VCaP (cell line): Measurements from ENCODE around the gene ARHGAP9.

ENCODE experiments used
- H3K27ac ChIP-seq: fragments of 450-650 bp; 2 replicates; pipeline ENCODE4 v1.5.1; 2017
- TF ChIP-seq, protein P1 (sequence below): fragments of 450-650 bp; conservative IDR thresholded peaks from 2 replicates; pipeline ENCODE4 v1.5.1; 2017; ENCODE audit warnings: mild to moderate bottlenecking, moderate library complexity

Gene ARHGAP9

DNA sequence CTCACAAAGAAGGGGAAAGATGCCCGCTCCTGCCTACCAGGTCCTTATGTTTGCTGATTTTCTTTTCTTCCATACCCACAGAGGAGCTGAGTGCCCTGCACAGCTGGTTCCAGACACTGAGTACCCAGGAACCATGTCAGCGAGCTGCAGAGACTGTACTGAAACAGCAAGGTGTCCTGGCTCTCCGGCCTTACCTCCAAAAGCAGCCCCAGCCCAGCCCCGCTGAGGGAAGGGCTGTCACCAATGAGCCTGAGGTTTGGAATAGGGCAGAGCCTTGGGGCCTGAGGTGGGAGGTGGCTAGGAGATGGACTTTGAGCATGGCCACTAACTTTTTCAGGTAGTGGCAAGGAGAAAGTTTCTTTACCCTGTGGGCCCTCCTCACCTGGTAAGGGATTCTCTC is 10.5 kb upstream of the ARHGAP9 start:
- TF ChIP-seq, protein P1, sequence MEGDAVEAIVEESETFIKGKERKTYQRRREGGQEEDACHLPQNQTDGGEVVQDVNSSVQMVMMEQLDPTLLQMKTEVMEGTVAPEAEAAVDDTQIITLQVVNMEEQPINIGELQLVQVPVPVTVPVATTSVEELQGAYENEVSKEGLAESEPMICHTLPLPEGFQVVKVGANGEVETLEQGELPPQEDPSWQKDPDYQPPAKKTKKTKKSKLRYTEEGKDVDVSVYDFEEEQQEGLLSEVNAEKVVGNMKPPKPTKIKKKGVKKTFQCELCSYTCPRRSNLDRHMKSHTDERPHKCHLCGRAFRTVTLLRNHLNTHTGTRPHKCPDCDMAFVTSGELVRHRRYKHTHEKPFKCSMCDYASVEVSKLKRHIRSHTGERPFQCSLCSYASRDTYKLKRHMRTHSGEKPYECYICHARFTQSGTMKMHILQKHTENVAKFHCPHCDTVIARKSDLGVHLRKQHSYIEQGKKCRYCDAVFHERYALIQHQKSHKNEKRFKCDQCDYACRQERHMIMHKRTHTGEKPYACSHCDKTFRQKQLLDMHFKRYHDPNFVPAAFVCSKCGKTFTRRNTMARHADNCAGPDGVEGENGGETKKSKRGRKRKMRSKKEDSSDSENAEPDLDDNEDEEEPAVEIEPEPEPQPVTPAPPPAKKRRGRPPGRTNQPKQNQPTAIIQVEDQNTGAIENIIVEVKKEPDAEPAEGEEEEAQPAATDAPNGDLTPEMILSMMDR: no peak
- peak overlapping the region; percentile 32; the same call in 1 of the 2 replicates for H3K27ac ChIP-seq

DNA sequence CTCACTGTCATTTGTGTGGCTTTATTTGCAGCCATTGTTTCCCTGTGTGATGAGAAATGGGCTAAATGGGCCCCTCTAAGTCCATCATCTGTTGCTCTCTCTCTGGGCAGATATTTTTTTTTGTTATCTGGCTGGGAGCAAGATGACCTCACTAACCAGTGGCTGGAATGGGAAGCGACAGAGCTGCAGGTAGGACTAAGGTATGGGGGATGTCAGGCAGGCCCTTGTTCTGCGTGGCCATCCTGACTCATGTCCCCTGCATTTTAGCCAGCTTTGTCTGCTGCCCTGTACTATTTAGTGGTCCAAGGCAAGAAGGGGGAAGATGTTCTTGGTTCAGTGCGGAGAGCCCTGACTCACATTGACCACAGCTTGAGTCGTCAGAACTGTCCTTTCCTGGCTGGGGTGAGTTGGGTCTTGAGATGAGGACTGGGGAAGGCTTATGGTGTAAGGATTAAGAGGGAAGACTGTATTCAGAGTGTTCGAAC is 9.5 kb upstream of the ARHGAP9 start:
- peak overlapping the region; percentile 87 for H3K27ac ChIP-seq
- TF ChIP-seq, protein P1: no peak

DNA sequence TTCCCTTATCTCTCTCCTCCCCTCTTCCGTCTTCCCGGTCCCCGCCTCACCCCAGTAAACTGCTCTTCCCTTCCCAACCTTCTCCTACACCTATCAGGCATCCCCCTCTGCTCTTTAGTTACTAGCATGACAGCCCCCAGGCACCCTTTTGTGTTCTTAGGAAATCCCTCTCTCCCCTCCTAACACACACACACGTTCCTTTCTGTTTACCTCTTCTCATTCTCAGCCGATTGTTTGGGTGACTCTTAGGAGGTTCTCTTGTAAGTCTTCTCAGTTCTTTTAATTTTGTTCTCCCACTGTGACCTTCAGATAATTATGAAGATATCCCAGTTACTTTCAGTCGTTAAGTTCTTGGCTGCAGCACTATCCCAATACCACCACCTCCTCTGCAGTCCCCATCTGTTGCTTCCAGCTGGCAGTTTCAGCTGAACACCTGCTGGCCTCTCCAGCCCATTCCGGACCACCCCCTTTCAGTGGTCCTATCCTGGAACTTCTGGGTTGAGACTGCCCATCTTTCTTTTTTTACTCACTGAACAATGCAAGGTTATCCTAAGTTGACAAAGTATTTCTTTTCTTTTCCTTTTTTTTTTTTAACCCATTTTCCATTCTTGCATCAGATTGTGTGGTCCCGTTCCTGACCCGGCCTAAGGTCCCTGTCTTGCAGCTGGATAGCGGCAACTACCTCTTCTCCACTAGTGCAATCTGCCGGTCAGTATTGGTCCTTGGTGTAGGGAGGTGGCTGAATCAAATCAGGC is 8.9 kb upstream of the ARHGAP9 start:
- peak overlapping the region; percentile 87 for H3K27ac ChIP-seq
- TF ChIP-seq, protein P1: no peak

DNA sequence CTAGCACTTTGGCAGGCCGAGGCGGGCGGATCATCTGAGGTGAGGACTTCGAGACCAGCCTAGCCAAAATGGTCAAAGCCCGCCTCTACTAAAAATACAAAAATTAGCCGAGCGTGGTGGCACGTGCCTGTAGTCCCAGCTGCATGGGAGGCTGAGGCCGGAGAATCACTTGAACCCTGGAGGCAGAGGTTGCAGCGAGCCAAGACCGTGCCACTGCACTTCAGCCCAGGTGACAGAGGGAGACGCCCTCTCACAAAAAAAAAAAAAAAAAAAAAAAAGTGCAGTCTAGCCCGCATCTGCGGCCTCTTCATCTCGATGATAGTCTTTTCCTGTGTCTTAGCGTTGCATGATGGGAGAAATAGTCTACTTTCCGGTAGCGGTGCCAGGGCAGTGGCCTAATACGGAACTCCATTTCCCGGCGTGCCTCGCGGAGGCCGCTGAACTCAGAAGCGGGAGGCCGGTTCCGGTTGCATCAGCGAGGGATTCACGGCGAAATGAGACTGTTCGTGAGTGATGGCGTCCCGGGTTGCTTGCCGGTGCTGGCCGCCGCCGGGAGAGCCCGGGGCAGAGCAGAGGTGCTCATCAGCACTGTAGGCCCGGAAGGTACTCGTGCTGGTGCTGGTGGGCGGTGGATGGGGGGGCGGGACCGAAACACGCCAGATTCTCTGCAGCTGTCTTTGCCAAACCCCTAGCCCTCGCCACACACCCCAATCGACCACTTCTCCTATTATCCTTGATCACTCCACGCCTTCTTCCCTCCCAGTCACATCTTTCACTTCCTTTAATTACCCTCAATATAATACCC is 8.1 kb upstream of the ARHGAP9 start, which contains the start of gene MARS1:
TSS of gene MARS1 (plus strand) at position 472 of the 805 bp plus-strand sequence. CDS start at position 495, 23 bp downstream.
- TF ChIP-seq, protein P1: peak; percentile 58

DNA sequence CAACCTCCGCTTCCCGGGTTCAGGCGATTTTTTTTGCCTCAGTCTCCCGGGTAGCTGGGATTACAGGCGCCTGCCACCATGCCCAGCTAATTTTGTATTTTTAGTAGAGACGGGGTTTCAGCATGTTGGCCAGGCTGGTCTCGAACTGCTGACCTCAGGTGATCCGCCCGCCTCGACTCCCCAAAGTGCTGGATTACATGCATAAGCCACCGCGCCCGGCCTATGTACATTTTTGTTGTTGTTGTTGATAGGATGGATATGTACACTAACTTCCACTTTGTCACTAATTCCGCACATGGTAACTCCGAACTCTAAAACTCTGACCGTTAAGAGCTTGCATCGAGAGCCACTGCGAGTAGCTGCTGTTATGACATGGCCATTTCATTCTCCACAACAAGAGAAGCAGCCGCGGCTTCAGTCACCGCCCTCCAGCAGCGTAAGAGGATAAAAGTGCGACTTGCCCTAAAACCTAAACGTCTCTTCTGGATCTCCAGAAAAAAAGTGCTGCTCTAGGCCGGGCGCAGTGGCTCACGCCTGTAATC is 7.5 kb upstream of the ARHGAP9 start:
- H3K27ac ChIP-seq: peak overlapping the region; percentile 87
- TF ChIP-seq, protein P1: no peak

More for the DNA sequence above, 8.1 kb upstream of the ARHGAP9 start, which contains the start of gene MARS1:
- H3K27ac ChIP-seq: peak within 1 kb of the TSS; percentile 87

DNA sequence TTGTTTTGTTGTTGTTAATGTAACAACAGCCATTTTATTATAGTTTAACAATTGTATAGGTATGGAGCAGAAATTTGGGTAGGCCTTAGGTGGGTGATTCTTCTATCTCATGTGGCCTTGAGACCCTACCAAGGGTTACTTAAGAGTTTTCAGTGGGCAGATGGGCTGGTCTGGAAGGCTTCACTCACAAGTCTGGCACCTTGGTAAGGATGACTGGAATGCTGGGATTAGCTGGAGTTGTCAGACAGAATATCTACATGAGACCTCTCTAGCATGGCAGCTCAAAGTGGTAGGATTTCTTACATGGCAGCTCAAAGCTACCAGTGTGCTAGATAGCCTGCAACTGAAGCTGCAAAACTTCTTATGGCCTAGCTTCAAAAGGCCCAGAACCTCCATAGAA is 6.0 kb upstream of the ARHGAP9 start:
- H3K27ac ChIP-seq: no peak overlapping the region
- TF ChIP-seq, protein P1: no peak

DNA sequence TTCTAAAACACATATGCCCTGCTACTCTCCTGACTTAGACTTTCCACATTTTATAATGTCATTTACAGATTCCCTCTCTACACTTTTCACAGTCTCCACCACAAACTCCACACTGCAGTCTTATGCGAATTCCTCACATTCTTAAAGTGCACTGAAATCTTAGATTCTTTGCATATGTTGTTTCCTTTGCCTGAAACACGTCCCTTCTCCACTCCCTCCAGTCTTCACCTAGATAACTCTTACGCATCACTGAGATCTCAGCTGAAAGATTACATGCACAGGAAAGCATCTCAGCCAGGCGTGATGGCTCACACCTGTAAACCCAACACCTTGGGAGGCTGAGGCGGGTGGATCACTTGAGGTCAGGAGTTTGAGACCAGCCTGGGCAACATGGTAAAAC is 3.8 kb upstream of the ARHGAP9 start:
- no peak overlapping the region for H3K27ac ChIP-seq
- TF ChIP-seq, protein P1: no peak
